ENCODE results near the gene LARP1B. TPM values are rescaled to one million over a fixed set of nuclear protein-coding genes. Genes with fewer than 3 reads are reported as not detected.

The LARP1B gene
- total and polyA plus RNA-seq, 9 of the 15 experiments (the other 6 are each of a cell fraction or from before 2014, with no cell fraction given) = 19.2 to 59.7 (median 37.9) TPM

GRCh38 chr4:128025319-128025718 is 35.8 kb upstream of the LARP1B start:
- ChIA-PET CTCF (ENCODE audit: low intra/inter-chr PET ratio) (no interaction called here), POLR2A (no interaction called here)
- intact Hi-C loops (cut with micrococcal nuclease) (no loop called here), in situ Hi-C loops (cut with MboI) (no loop called here)
- peaks cover 45% of the 10 kb centered on the region; the same call in 2 of the 3 replicates for H3K36me3 ChIP-seq (ENCODE audit: control insufficient read depth, insufficient read depth, low read length)
- no peak for DNase-seq (ENCODE audit: extremely low read depth in 1 of 4, low spot score in 3 of 4)
- H3K27ac ChIP-seq (ENCODE audit: extremely low read depth, low read depth, low read length) = no peak overlapping the region
- ATAC-seq = no peak
- H3K9ac ChIP-seq (ENCODE audit: insufficient read depth in 1 of 2, low read depth in 2 of 2, low read length in 2 of 2) = no peak overlapping the region
- H2AFZ ChIP-seq (ENCODE audit: low read depth, low read length) = no peak overlapping the region
- H3K9me1 ChIP-seq (ENCODE audit: control insufficient read depth, insufficient read depth, low read length) = no peaks in the 10 kb centered on the region
- no peak for FAIRE-seq
- no peaks in the 10 kb centered on the region for H3K9me3 ChIP-seq (replicated peaks; ENCODE audit: control insufficient read depth, insufficient read depth, low read depth, low read length)
- no peaks in the 10 kb centered on the region for H3K4me1 ChIP-seq (replicated peaks in 1 of 2; ENCODE audit: control insufficient read depth in 2 of 2, insufficient read depth in 2 of 2, low read length in 2 of 2)
- no peak overlapping the region for H3K4me3 ChIP-seq
- no peaks in the 10 kb centered on the region for H3K79me2 ChIP-seq (ENCODE audit: control insufficient read depth, insufficient read depth, low read length)
- H4K20me1 ChIP-seq (replicated peaks; ENCODE audit: control insufficient read depth, insufficient read depth, low read length) = no peaks in the 10 kb centered on the region
- H3K27me3 ChIP-seq (ENCODE audit: control insufficient read depth in 2 of 2, insufficient read depth in 2 of 2, low read length in 2 of 2) = no peaks in the 10 kb centered on the region
- BruUV-seq (replicated peaks) = no TSS peak
- H3K4me2 ChIP-seq (ENCODE audit: insufficient read depth, low read length) = no peak overlapping the region
- TF ChIP-seq ZBTB2 (IDR thresholded peaks at IDR 0.05) (no peak), GABPA (tag; conservative IDR thresholded peaks at IDR 0.05; ENCODE audit: low read depth) (no peak), CUX1 (CRISPR knock-in tag; IDR thresholded peaks at IDR 0.05) (no peak), ZNF561 (CRISPR knock-in tag; conservative IDR thresholded peaks at IDR 0.05) (no peak), MLX (CRISPR knock-in tag; conservative IDR thresholded peaks at IDR 0.05) (no peak), RNF2 (IDR thresholded peaks at IDR 0.05) (no peak), ZBTB33 (CRISPR knock-in tag; IDR thresholded peaks at IDR 0.05) (no peak), NFYB (IDR thresholded peaks at IDR 0.05; ENCODE audit: extremely low read depth, insufficient read length) (no peak), CTCFL (IDR thresholded peaks at IDR 0.05; ENCODE audit: borderline replicate concordance, insufficient read depth, low read depth, low read length, poor library complexity, severe bottlenecking) (no peak), CHD1 (IDR thresholded peaks at IDR 0.05; ENCODE audit: low read length) (no peak), ZZZ3 (IDR thresholded peaks at IDR 0.05) (no peak)
